Measurements from ENCODE around the gene SORD.
"Not testable (repeated sequence)": the region's sequence is repeated elsewhere in the genome, so short reads cannot be mapped to it uniquely, and the experiment has no call there.

- TF ChIP-seq CTCF, EZH2 (IDR thresholded peaks at IDR 0.05): not testable (repeated sequence)
These were observed 54.4 kb downstream of the SORD start for GRCh38 chr15:45077391-45077790.
